ENCODE data around the gene UBE2J1.

The UBE2J1 gene

DNA sequence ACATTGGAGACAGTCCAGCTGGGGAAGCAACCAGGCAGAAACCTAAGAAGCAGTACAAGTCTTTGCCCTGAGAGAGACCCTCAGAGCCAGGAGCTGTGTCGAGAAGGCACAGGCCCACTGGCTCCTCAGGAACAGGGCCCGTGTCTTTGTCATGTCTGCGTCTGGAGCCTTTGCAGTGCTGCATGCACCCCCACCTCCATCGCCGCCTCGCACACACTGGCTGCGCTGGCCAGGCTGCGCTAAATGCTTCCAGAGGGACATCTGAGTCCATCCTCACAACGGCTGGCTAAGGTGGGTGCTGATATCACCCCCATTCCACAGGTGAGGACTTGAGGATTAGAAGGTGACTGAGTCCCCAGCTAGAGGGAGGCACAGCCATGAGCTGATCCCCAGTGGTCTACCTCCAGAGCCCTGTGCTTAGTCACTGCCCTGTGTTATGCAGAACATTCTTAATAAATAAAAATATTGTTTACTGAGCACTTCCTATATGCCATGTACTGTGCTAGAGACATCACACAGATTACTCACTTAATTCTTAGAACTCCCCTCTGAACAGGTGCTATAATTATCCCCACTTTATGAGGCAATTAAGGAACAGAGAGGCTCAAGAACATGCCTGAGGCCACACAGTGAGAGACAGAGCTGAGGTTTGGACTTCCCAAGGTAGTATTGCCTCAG lies 65.0 kb downstream of the UBE2J1 start:
- DNase-seq (ENCODE audit: low spot score): no peak

DNA sequence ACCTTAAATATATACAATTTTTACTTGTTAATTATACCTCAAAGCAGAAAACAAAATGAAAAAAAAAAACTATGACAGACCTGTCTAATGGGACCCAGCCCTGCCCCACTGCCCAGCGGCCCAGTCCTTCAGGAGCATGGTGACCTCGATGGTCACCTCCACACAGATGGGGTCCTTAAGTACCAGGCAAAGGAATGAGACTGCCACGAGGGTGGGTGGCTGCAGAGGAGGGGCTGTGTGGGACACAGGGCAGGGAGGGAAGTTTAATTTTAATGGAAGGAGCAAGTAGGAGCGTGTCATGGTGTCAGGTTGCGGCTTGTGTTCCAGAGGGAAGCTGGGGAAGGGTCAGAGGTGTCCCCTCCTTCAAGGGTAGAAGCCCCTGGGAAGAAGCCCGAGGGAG lies 66.0 kb downstream of the UBE2J1 start:
- no peak for DNase-seq (ENCODE audit: low spot score)

DNA sequence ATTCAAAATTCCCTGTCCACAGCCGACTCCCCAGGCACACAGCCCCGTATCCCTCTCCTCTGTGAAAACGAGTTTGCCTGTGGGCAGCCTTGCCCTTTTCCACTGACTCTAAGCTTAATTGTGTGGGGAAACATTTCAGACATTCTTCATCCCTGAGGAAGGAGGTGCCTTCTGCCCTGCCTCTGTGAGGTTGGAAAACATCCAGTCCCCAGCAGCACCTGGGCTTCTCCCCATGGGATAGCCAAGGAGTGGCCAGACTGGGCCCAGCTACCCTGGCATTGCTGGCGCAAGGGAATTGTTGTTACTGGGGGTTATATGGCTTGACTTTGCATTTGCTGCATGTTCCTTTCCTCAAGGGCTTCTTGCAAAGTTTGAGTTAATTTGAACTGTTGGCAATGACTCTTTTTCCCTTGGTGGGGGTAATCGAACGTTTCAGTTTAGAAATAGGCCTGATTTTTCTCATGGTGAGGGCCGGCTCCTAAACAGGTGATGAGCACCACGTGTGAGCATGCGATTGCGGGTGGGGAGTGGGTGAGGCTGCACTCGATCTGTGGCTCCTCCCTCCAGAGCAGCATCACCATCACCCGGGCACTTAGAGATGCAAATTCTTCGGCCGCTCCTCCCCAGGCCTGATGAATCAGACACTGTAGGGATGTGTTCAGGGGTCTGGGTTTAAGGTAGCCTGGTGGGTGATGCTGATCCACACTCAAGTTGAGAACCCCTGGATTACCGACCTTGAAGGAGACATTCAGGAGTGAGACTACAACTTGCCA lies 67.4 kb downstream of the UBE2J1 start:
- no peak for DNase-seq (ENCODE audit: low spot score)

DNA sequence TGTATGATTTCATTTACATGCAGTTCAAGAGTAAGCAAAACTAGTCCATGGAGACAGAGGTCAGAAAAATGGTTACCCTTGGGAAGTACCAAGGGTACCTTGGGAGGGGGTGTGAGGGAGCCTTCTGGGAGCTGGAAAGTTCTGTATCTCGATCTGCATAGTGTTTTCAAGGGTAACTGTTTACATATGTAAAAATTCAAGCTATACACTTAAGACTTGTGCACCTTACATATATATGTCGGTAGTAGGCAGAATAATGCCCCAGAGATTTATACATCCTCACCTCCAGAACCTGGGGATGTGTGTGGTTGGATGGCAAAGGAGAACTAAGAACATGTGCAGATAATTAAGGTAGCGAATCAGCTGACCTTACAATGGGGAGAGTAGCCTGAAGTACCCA lies 68.4 kb downstream of the UBE2J1 start:
- no peak for DNase-seq (ENCODE audit: low spot score)

DNA sequence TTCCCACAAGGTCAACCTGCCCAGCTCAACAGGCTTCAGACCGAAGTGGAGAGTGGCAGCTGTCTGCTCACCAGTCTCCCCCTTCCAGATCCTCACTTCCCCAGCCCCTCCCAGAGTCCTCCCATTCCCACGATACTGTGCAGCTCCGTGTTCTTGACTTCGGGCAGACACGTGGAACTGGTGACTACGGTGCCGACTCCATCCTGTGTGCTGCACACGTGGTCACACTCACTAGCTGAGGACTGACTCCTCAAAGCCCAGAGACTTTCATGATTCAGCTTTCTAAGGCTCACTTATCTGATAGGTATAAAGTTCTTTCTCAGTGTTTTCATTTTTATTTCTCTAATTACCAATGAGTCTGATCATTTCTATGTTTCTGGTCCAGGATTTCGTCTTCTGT lies 69.8 kb downstream of the UBE2J1 start:
- no peak for DNase-seq (ENCODE audit: low spot score)

DNA sequence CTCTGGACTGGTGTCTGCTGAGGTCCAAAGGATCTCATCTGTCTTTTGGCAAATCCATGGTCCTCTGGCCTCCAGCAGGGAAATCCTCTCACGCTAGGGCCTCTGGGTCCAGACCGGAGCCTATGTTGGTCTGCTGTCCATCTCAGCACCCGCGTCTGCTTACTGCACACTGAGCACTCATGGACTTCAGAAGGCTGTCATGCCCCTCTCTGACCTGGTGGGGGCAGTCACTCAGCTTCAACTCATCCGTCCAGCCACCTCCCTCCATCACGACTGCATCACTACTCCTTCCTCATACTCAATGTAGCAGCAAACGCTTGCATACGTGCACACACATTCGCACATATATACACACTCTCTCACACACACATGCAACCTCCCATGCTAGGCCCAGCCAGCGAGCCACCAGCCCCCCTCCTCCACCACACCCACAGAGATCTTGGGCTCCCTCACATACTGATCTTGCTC lies 70.7 kb downstream of the UBE2J1 start:
- DNase-seq (ENCODE audit: low spot score): peak; percentile 70

DNA sequence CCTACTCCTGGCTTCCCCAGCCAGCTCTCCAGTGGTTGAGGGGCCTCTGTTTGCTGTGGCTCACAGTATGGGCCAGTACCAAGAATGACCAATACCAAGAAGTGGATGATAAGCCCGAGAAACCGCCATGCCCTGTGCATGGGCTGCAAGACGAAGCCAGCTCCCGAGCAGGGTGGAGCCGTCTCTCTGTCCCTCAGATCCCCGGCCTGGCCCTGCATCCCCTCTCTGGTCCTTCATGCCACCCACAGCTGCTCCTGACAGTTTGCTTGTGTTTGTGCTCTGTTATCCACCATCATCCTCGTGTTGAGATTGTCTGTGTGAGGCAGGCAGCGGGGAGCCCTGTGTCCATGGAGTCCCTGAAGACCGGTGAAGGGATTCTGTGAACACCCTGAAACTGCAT lies 73.6 kb downstream of the UBE2J1 start:
- no peak for DNase-seq (ENCODE audit: low spot score)

Measured in ecto neural progenitor cell (in vitro differentiated cells).